Motor neuron (in vitro differentiated cells): ENCODE results near the gene TMEFF1. TPM values are rescaled to one million over a fixed set of nuclear protein-coding genes. Genes with fewer than 3 reads are reported as not detected.
A peak's percentile ranks its signal among the peaks of the same experiment; 100 is the strongest.
"Not testable (repeated sequence)": the region's sequence is repeated elsewhere in the genome, so short reads cannot be mapped to it uniquely, and the experiment has no call there.

Source experiments
- ATAC-seq, 8 experiments: fragments of 200-7000 bp; cut with Tn5 transposase; replicated peaks in 6 of 8; 2 replicates each; pipeline ENCODE4 v1.8.0; 2021; ENCODE audit warnings: mild to moderate bottlenecking in 8 of 8, moderate library complexity in 8 of 8
- H3K27ac ChIP-seq, 2 donors: fragments of 250-450 bp; sonication (Bioruptor Pico); 2 replicates each; pipeline ENCODE4 v1.9.0; 2021; ENCODE audit warnings: antibody characterized with exemption in 2 of 2, mild to moderate bottlenecking in 2 of 2, moderate library complexity in 1 of 2
- H3K4me1 ChIP-seq, 2 donors: fragments of 250-450 bp; sonication (Bioruptor Pico); replicated peaks in 1 of 2; 2 replicates each; pipeline ENCODE4 v1.6.1; 2021; ENCODE audit warnings: antibody characterized with exemption in 2 of 2, mild to moderate bottlenecking in 2 of 2, moderate library complexity in 1 of 2
- H3K4me3 ChIP-seq, 5 donors: fragments of 250-450 bp; sonication (Bioruptor Pico); 2 replicates each; pipeline ENCODE4 v1.9.0; 2021; ENCODE audit warnings: antibody characterized with exemption in 5 of 5, mild to moderate bottlenecking in 5 of 5, moderate library complexity in 4 of 5
- WGBS, 10 experiments: fragments of 450-650 bp; shearing (Covaris generic); methylation state at CpG; one replicate each; pipeline ENCODE4 v1.0.0; 2022; 5-methylcytosine and 5-hydroxymethylcytosine counted together
- in situ Hi-C, 9 experiments: fragments of 400-800 bp; cut with MboI; loops; one replicate each; pipeline ENCODE4 v1.15.0; 2021; ENCODE audit warnings: low sequenced_read_pairs in 9 of 9, low pct_unique_long_range_greater_than_20kb in 2 of 9; ENCODE audit not compliant: unreplicated experiment in 9 of 9
- total RNA-seq, 8 experiments: library from RNA; unstranded; fragments of 300-600 nt; gene quantifications; 2 replicates each; pipeline versions ENCODE4 v1.2.3 to v1.2.4, GENCODE V29; 2022

TMEFF1 gene
- total RNA-seq, 8 experiments from 2014 or later: 0.31 to 34.7 (median 31.7) TPM; not detected in 1

DNA sequence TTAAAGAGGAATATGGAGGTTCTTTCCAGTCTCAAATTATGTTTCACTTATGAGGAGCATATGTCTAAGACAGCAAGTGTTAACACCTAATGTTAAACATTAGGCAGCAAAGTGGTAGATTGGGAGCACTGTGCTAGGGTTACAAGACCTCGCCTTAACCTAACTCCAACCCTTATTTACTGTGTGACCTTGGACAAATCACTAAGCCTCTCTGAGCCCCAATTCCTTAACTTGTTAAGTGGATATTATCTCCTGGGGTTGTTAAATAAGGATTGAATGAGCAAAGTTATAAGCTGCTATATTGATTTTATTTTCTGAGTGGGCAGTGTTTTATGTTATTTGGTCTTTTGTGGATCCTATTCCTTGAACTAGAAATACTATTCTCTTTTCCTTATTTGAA is 38.3 kb downstream of the TMEFF1 start:
- Histone ChIP-seq H3K27ac (no peak overlapping the region), H3K4me3 (no peak overlapping the region), H3K4me1 (no peaks in the 10 kb centered on the region)
- ATAC-seq: no peak
- 60 to 100% (median 83%) methylated on average over 1 of the region's 1 CpG; no CpG with 5 or more reads in 3 of the 10 experiments for WGBS, 10 experiments
- in situ Hi-C loops: no loop called here

DNA sequence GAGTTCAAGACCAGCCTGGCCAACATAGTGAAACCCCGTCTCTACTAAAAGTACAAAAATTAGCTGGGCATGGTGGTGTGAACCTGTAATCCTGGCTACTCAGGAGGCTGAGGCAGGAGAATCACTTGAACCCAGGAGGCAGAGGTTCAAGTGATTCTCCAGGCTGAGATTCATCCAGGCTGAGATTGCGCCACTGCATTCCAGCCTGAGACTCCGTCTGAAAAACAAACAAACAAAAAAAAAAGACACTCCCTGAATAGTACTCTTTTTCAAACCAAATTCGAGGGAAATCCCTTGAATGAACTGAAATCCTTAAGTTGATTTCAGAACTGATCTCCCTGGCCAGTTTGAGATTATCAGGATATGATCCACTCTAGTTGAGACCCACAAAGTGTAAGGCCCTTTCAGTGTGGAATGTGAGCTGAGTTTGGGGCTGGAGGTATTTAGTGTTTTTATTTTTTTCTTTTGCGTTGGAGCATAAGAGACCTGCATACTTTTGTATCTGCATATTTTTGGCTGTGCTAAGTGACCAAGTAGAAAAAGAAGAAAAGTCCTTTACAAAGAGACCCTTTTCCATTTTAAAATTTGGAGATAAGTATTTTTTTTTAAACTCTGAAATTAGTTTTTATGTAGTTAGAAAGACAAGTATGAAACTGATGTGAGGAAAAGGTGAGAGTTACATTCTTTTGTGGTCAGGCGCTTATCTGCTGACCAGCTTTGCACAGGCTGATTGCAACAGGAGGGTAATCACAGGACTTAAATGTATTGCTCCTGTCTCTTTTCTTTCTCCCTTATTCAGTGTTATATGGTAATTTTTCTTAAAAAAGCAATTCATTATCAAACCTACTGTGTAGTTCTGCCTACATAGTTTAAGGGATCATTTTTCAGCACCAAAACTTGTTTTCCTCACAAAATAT is 42.9 kb downstream of the TMEFF1 start:
- in situ Hi-C loops: no loop called here
- Histone ChIP-seq H3K4me3 (no peak overlapping the region), H3K4me1 (no peaks in the 10 kb centered on the region), H3K27ac (no peak overlapping the region)
- WGBS, 10 experiments: 53 to 94% (median 78%) methylated on average over 3 to 5 of the region's 6 CpGs
- no peak for ATAC-seq

GRCh38 chr9:100521282-100521681 is 48.3 kb downstream of the TMEFF1 start:
- in situ Hi-C loops: no loop called here
- Histone ChIP-seq H3K4me3 (no peak overlapping the region), H3K4me1 (no peaks in the 10 kb centered on the region), H3K27ac (no peak overlapping the region)
- no peak for ATAC-seq
- WGBS, 10 experiments: 33 to 100% (median 87%) methylated on average over 1 to 3 of the region's 3 CpGs; no CpG with 5 or more reads in 1 of the 10 experiments

GRCh38 chr9:100525563-100525962 is 52.6 kb downstream of the TMEFF1 start:
- in situ Hi-C loops: no loop called here
- Histone ChIP-seq H3K4me1 (no peaks in the 10 kb centered on the region), H3K4me3 (no peak overlapping the region), H3K27ac (no peak overlapping the region)
- WGBS, 10 experiments: 100% methylated on average over 1 of the region's 2 CpGs; no CpG with 5 or more reads in 5 of the 10 experiments
- ATAC-seq: no peak

DNA sequence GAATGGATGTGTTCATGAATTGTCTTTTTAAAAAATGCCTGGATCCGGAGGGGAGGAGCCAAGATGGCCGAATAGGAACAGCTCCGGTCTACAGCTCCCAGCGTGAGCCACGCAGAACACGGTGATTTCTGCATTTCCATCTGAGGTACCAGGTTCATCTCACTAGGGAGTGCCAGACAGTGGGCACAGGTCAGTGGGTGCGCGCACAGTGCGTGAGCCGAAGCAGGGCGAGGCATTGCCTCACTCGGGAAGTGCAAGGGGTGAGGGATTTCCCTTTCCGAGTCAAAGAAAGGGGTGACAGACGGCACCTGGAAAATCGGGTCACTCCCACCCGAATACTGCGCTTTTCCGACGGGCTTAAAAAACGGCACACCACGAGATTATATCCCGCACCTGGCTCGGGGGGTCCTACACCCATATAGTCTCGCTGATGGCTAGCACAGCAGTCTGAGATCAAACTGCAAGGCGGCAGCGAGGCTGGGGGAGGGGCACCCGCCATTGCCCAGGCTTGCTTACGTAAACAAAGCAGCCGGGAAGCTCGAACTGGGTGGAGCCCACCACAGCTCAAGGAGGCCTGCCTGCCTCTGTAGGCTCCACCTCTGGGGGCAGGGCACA is 54.3 kb downstream of the TMEFF1 start:
- ATAC-seq, H3K4me3 ChIP-seq, in situ Hi-C loops, H3K4me1 ChIP-seq, H3K27ac ChIP-seq: not testable (repeated sequence)
- WGBS, 10 experiments: 80 to 96% (median 85%) methylated on average over 4 to 14 of the region's 30 CpGs; no CpG with 5 or more reads in 2 of the 10 experiments

DNA sequence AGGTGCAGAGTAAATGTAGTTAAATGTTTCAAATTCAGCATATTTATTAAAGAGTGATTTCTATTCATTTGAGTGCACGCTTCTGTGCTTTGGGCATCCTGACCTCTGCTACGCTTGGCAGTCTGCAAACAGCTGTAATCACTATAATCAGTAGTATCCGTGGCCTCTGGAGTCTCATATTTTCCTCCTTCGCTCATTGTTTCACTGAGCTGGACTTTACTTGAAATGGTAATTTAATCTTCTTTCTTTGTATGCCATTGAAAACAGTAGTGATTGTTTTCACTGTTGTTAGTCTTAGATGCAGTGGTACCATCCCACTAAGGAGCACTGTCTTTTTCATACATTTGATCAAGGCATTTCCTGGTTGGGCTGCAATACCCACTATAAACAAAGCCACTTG is 61.5 kb downstream of the TMEFF1 start:
- ATAC-seq: peak in 4 of 8 experiments; percentile 11 to 34 (median 23)
- H3K4me1 ChIP-seq: no peaks in the 10 kb centered on the region
- H3K4me3 ChIP-seq: no peak overlapping the region
- 39 to 97% (median 81%) methylated on average over 1 to 4 of the region's 4 CpGs; no CpG with 5 or more reads in 2 of the 10 experiments for WGBS, 10 experiments
- no peak overlapping the region for H3K27ac ChIP-seq
- in situ Hi-C loops: no loop called here

DNA sequence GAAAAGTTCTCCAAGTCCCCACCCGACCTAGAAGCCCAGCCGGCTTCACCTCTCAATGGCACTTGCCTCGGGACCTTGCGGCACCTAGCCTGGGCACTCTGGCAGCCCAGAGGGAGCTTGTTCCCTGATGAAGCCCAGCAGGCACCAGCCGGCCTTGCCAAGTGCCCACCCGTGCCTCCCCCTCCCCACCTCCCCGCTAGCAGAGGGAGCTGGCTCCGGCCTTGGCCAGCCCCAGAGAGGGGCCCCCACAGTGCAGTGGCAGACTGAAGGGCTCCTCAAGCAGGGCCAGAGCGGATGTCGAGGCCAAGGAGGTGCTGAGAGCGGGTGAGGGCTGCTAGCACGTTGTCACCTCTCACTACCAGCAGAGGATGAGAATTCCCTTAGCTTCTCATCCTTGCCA is 67.4 kb downstream of the TMEFF1 start:
- Histone ChIP-seq H3K4me3 (no peak overlapping the region), H3K4me1 (no peaks in the 10 kb centered on the region), H3K27ac (no peak overlapping the region)
- in situ Hi-C loops: no loop called here
- no peak for ATAC-seq
- 83 to 100% (median 100%) methylated on average over 1 to 4 of the region's 12 CpGs; no CpG with 5 or more reads in 4 of the 10 experiments for WGBS, 10 experiments

DNA sequence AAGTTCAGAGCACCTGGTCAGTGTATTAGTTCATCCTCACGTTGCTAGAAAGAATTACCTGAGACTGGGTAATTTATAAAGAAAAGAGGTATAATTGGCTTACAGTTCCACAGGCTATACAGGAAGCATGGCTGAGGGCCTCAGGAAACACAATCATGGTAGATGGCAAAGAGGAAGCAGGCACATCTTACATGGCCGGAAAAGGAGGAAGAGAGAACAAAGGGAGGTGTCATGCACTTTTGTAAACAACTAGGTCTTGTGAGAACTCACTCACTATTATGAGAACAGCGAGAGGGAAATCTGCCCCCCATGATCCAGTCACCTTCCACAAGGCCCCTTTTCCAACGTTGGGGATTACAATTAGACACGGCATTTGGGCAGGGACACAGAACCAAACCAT is 76.1 kb downstream of the TMEFF1 start:
- WGBS, 10 experiments: 73 to 100% (median 86%) methylated on average over 2 to 5 of the region's 5 CpGs; no CpG with 5 or more reads in 2 of the 10 experiments
- H3K4me3 ChIP-seq: no peak overlapping the region
- H3K4me1 ChIP-seq: no peaks in the 10 kb centered on the region
- no peak for ATAC-seq
- in situ Hi-C loops: no loop called here
- H3K27ac ChIP-seq: no peak overlapping the region

DNA sequence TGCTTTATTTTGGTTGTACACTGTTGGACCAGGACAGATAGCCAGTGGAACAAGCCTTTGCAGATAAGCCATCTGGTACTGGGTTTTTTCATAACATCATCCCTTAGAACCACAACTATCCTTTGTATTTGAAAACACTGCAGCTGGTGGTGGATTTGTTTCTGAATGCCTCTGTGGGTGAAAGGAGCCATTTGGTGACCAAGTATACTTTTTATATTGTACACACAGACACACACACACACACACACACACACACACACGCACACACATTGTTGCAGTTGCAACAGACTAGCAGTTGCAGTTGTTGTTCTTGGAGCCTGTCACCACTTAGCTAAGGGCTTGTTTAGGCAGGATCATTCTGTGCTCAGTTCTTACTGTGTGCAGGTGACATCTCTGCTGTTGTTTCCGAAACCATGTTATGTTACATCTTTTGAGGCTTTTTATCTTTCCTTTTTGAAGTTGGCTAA is 82.0 kb downstream of the TMEFF1 start:
- no peak overlapping the region for H3K27ac ChIP-seq
- H3K4me1 ChIP-seq: no peaks in the 10 kb centered on the region
- 11 to 100% (median 50%) methylated on average over 1 to 2 of the region's 2 CpGs; no CpG with 5 or more reads in 3 of the 10 experiments for WGBS, 10 experiments

GRCh38 chr9:100555471-100555870 is 82.5 kb downstream of the TMEFF1 start:
- H3K27ac ChIP-seq: no peak overlapping the region
- no peak for ATAC-seq
- H3K4me1 ChIP-seq: no peaks in the 10 kb centered on the region
- WGBS, 10 experiments: 56 to 100% (median 100%) methylated on average over 1 of the region's 1 CpG; no CpG with 5 or more reads in 6 of the 10 experiments
- H3K4me3 ChIP-seq: no peak overlapping the region
- in situ Hi-C loops: no loop called here

More for the DNA sequence above, 82.0 kb downstream of the TMEFF1 start:
- in situ Hi-C loops: no loop called here
- no peak overlapping the region for H3K4me3 ChIP-seq
- no peak for ATAC-seq

DNA sequence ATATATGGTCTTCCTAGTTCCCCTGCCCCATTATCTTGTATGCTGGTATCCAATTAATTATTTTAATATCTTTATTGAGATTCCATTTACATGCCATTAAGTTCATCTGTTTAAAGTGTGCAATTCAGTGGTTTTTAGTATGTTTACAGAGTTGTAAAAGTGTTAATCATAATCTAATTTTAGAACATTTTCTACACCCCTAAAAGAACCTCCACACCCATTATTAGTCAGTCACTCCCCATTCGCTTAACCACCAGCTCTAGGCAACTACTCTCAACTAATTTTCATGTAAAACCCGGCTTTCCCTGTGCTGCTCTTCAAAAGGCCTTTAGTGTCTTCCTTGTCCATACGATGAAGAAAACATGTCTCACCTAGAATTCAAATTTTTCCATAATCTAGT is 84.1 kb downstream of the TMEFF1 start:
- 57 to 100% (median 94%) methylated on average over 1 to 3 of the region's 3 CpGs; no CpG with 5 or more reads in 1 of the 10 experiments for WGBS, 10 experiments
- ATAC-seq: peak in 1 of 8 experiments; percentile 53

DNA sequence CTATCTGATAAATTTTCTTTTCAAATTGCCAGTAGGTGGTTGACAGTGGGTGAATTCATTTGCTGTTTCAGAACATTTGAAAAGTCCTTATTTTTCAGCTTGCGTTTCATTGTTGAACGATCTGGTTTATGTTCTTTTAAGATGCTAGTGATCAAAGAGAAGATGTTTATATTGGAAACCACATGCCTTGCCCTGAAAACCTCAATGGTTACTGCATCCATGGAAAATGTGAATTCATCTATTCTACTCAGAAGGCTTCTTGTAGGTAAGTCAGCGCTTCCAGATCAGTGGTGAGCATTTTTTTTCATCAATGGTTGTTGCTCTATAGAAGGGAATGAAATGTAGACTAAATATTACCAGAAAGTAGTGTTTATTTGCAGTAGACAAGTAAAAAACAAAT is 88.3 kb downstream of the TMEFF1 start:
- ATAC-seq: no peak
- Histone ChIP-seq H3K4me3 (no peak overlapping the region), H3K27ac (no peak overlapping the region), H3K4me1 (no peaks in the 10 kb centered on the region)
- 68 to 100% (median 91%) methylated on average over 1 to 3 of the region's 3 CpGs; no CpG with 5 or more reads in 2 of the 10 experiments for WGBS, 10 experiments
- in situ Hi-C loops: no loop called here

More for the DNA sequence above, 84.1 kb downstream of the TMEFF1 start:
- H3K4me3 ChIP-seq: no peak overlapping the region
- in situ Hi-C loops: no loop called here
- no peak overlapping the region for H3K27ac ChIP-seq
- no peaks in the 10 kb centered on the region for H3K4me1 ChIP-seq

DNA sequence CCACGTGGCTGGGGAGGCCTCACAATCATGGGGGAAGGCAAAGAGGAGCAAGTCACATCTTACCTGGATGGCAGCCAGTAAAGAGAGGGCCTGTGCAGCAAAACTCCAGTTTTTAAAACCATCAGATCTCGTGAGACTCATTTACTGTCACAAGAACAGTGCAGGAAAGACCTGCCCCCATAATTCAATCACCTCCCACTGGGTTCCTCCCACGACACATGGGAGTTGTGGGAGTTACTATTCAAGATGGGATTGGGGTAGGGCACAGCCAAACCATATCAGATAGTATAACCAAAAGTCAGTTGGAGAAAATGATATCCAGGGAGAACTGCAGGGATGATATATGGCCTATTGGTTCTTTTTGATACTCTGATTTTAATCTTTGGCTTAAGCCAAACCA is 94.9 kb downstream of the TMEFF1 start:
- Histone ChIP-seq H3K4me3 (no peak overlapping the region), H3K4me1 (no peaks in the 10 kb centered on the region), H3K27ac (no peak overlapping the region)
- in situ Hi-C loops: no loop called here
- ATAC-seq: no peak
- WGBS, 10 experiments: 17 to 80% (median 52%) methylated on average over 1 to 3 of the region's 3 CpGs; no CpG with 5 or more reads in 2 of the 10 experiments
